Bronchial epithelial cell (primary cell): Measurements from ENCODE around the gene SUPT5H. TPM values are rescaled to one million over a fixed set of nuclear protein-coding genes. Genes with fewer than 3 reads are reported as not detected.
A peak's percentile ranks its signal among the peaks of the same experiment; 100 is the strongest.
"Not testable (repeated sequence)": the region's sequence is repeated elsewhere in the genome, so short reads cannot be mapped to it uniquely, and the experiment has no call there.

ENCODE experiments used
- DNase-seq: peaks from one replicate; pipeline ENCODE4 v3.0.0-alpha.2; 2010; ENCODE audit warnings: low read depth
- FAIRE-seq: peaks from 2 replicates; lab custom pipeline; 2011; peaks lifted over from hg19 to GRCh38; lab: Jason Lieb, UNC
- H3K27me3 ChIP-seq: 2 replicates; pipeline ENCODE4 v1.5.1; 2011; ENCODE audit warnings: low read length; ENCODE audit not compliant: control insufficient read depth, insufficient read depth
- H3K36me3 ChIP-seq: 2 replicates; pipeline ENCODE4 v1.5.1; 2011; ENCODE audit warnings: low read length; ENCODE audit not compliant: control insufficient read depth, insufficient read depth
- H3K4me3 ChIP-seq: 2 replicates; pipeline ENCODE4 v1.5.1; 2011; ENCODE audit warnings: mild to moderate bottlenecking, low read depth, low read length, control low read depth
- CTCF ChIP-seq: IDR thresholded peaks from 2 replicates; pipeline ENCODE4 v1.5.1; 2011; ENCODE audit warnings: mild to moderate bottlenecking, moderate library complexity, low read length, control low read depth, inconsistent platforms; ENCODE audit not compliant: insufficient read depth, severe bottlenecking
- total RNA-seq: library from RNA; depleted of rRNA; stranded (reverse); fragments of >200 nt; gene quantifications from 2 replicates; pipeline ENCODE4 v1.2.1, GENCODE V29; 2014

The SUPT5H gene
- total RNA-seq, 1 donor from 2014 or later, result 41.9 TPM

- FAIRE-seq (no peak), DNase-seq (no peak)
- TF ChIP-seq CTCF, result no peak
- H3K27me3 ChIP-seq, result no peaks in the 10 kb centered on the region
- peaks cover 64% of the 10 kb centered on the region for H3K36me3 ChIP-seq
- H3K4me3 ChIP-seq, result no peak overlapping the region
Measured at GRCh38 chr19:39472746-39473442, 27.5 kb downstream of the SUPT5H start.

DNA sequence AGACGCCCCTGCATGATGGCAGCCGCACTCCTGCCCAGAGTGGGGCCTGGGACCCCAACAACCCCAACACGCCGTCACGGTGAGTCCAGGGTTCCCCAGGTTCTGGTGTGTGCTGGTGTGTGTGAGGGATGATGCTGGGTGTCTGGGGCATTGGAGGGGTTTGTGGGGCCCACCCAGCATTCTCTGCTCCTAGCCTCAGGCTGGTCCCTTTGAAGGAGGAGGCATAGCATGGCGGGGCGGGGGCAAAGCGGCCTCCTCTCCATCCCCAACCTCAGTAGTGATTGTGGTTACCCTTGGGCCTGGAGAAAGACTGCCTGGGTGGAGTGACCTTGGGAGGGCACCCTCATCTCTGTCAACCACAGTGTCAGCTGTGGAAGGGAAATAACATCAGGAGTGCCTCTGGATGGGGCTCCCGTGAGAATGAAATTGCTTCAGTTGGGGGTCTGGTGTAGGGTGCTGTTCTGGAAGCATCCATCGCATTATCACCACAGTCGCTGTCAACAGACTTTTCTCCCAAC lies 28.1 kb downstream of the SUPT5H start:
- H3K36me3 ChIP-seq, result peaks cover 60% of the 10 kb centered on the region
- no peak for TF ChIP-seq CTCF
- FAIRE-seq, result no peak

GRCh38 chr19:39474139-39474620 lies 28.8 kb downstream of the SUPT5H start:
- no peaks in the 10 kb centered on the region for H3K27me3 ChIP-seq
- FAIRE-seq, result no peak
- no peak for DNase-seq
- H3K4me3 ChIP-seq, result no peak overlapping the region
- peak; percentile 87 for TF ChIP-seq CTCF
- peaks cover 57% of the 10 kb centered on the region for H3K36me3 ChIP-seq

More for the DNA sequence above, 28.1 kb downstream of the SUPT5H start:
- H3K27me3 ChIP-seq, result no peaks in the 10 kb centered on the region
- no peak for DNase-seq
- H3K4me3 ChIP-seq, result no peak overlapping the region

DNA sequence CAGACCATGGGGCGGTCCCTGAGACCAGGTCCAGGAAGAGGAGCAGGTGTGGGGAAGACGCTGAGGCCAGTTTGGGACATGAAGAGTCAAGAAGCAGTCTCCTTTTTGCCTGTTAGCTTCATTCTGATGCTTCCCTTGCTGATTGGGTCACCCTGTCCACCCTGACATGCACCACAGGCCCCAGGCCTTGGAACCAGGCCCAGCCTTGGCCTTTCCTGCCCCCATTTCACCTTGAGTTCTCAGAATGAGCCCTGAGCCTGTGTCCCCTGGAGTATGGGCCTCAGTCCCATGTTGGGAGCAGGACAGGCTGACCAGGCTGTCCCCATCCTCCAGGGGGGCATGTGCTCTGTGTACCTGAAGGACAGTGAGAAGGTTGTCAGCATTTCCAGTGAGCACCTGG lies 30.4 kb downstream of the SUPT5H start:
- DNase-seq (no peak), FAIRE-seq (peak; percentile 18)
- Histone ChIP-seq H3K27me3 (no peaks in the 10 kb centered on the region), H3K4me3 (no peak overlapping the region), H3K36me3 (peaks cover 43% of the 10 kb centered on the region)
- no peak for TF ChIP-seq CTCF

DNA sequence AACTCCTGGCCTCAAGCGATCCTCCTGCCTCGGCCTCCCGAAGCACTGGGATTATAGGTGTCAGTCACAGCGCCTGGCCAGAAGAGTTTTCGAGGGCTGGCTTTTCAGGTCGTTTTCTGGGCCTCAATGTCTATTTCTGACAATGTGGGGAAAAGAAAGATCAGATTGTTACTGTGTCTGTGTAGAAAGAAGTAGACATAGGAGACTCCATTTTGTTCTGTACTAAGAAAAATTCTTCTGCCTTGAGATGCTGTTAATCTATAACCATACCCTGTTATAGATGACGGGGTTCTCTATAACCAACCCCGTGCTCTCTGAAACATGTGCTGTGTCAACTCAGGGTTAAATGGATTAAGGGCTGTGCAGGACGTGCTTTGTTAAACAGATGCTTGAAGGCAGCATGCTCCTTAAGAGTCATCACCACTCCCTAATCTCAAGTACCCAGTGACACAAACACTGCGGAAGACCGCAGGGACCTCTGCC lies 34.0 kb downstream of the SUPT5H start:
- H3K4me3 ChIP-seq, H3K27me3 ChIP-seq, FAIRE-seq: not testable (repeated sequence)
- H3K36me3 ChIP-seq, result peaks cover 22% of the 10 kb centered on the region
- peak; percentile 16 for DNase-seq

GRCh38 chr19:39479916-39480315 lies 34.5 kb downstream of the SUPT5H start:
- Histone ChIP-seq H3K27me3 (no peaks in the 10 kb centered on the region), H3K4me3 (peak overlapping the region; percentile 69), H3K36me3 (peaks cover 17% of the 10 kb centered on the region)
- TF ChIP-seq CTCF, result no peak
- FAIRE-seq (no peak), DNase-seq (peak; percentile 8)
